ENCODE measurements around the gene MYL12B. TPM values are rescaled to one million over a fixed set of nuclear protein-coding genes. Genes with fewer than 3 reads are reported as not detected.

MYL12B gene
- total and polyA plus RNA-seq, 2 donors (not counting 3 experiments of a cell fraction or from before 2014, with no cell fraction given), result 634 to 724 TPM

GRCh38 chr18:3238742-3239141 lies 23.2 kb upstream of the MYL12B start:
- FAIRE-seq, result no peak
- dilution Hi-C loops (cut with MboI; ENCODE audit: extremely low pct_ligation_motif_present, low sequenced_read_pairs), result no loop called here

More at GRCh38 chr18:3238742-3239141, 23.2 kb upstream of the MYL12B start:
- DNase-seq (ENCODE audit: low read depth, low spot score), result no peak
- Histone ChIP-seq H3K9ac (replicated peaks; ENCODE audit: extremely low read depth, insufficient read depth, low read length) (no peak overlapping the region), H3K4me1 (ENCODE audit: control insufficient read depth, extremely low read depth, insufficient read depth, low read length) (no peaks in the 10 kb centered on the region), H3K9me3 (replicated peaks; ENCODE audit: control insufficient read depth, insufficient read depth, low read length) (no peaks in the 10 kb centered on the region), H3K36me3 (ENCODE audit: control insufficient read depth in 2 of 2, extremely low read depth in 1 of 2, insufficient read depth in 2 of 2, low read length in 2 of 2) (no peaks in the 10 kb centered on the region), H3K9me1 (replicated peaks; ENCODE audit: control insufficient read depth, extremely low read depth, insufficient read depth, low read length) (no peaks in the 10 kb centered on the region), H3K27me3 (ENCODE audit: control insufficient read depth in 2 of 2, insufficient read depth in 2 of 2, low read length in 2 of 2) (no peaks in the 10 kb centered on the region), H4K20me1 (replicated peaks; ENCODE audit: control insufficient read depth, extremely low read depth, insufficient read depth, low read length) (no peaks in the 10 kb centered on the region), H3K4me3 (replicated peaks in 1 of 3; ENCODE audit: insufficient read depth in 1 of 3, low read depth in 1 of 3, low read length in 3 of 3) (no peak overlapping the region), H2AFZ (ENCODE audit: low read depth, low read length) (no peak overlapping the region), H3K79me2 (ENCODE audit: control insufficient read depth, insufficient read depth, low read length) (no peaks in the 10 kb centered on the region), H3K27ac (ENCODE audit: insufficient read depth, low read depth, low read length) (no peak overlapping the region), H3K4me2 (ENCODE audit: insufficient read depth, low read length) (no peak overlapping the region)
- POLR2A ChIA-PET, result no interaction called here
- CTCF ChIA-PET, result interaction anchor here (0.8 to 2.1 kb wide), 10 partner anchors 9 to 336 kb away, joined by 3 to 8 read pairs (median 4); no protein-coding TSS in a partner anchor
- no TSS peak for BruUV-seq (replicated peaks)
- TF ChIP-seq POLR2AphosphoS5 (IDR thresholded peaks at IDR 0.05; ENCODE audit: insufficient read depth, low read depth, low read length) (no peak), MAX (IDR thresholded peaks at IDR 0.05; ENCODE audit: insufficient read depth, insufficient read length) (no peak), MYC (IDR thresholded peaks at IDR 0.05; ENCODE audit: low read depth, low read length) (no peak), JUN (IDR thresholded peaks at IDR 0.05; ENCODE audit: borderline replicate concordance, insufficient read depth, insufficient read length, low read depth) (no peak), POLR2A (IDR thresholded peaks at IDR 0.05; ENCODE audit: low read depth, low read length) (no peak), EZH2 (IDR thresholded peaks at IDR 0.05; ENCODE audit: borderline replicate concordance, low read depth, low read length, severe bottlenecking) (no peak), FOS (IDR thresholded peaks at IDR 0.05; ENCODE audit: borderline replicate concordance, insufficient read depth, low read length) (no peak), GATA2 (IDR thresholded peaks at IDR 0.05; ENCODE audit: insufficient read depth, insufficient read length, low read depth, low read length) (no peak), CTCF (IDR thresholded peaks at IDR 0.05; ENCODE audit: extremely low read depth in 1 of 2, insufficient read depth in 1 of 2, low read depth in 1 of 2, low read length in 2 of 2) (no peak)
- intact Hi-C loops (cut with micrococcal nuclease), result no loop called here

All from endothelial cell of umbilical vein (primary cell).